SK-N-MC (cell line): ENCODE data around the gene DRAM1.

Source experiments
- EZH2 ChIP-seq: fragments of 200-600 bp; sonication (generic); IDR thresholded peaks from one replicate; pipeline ENCODE4 v1.6.1; 2017; ENCODE audit warnings: antibody characterized with exemption
- FOXP2 ChIP-seq: optimal IDR thresholded peaks from 2 replicates; pipeline ENCODE3; 2011; ENCODE audit warnings: mild to moderate bottlenecking, moderate library complexity; ENCODE audit not compliant: insufficient read depth; ENCODE audit errors: extremely low read length, control extremely low read depth
- POLR2AphosphoS5 ChIP-seq: IDR thresholded peaks from 2 replicates; pipeline ENCODE4 v1.6.1; 2012; ENCODE audit warnings: mild to moderate bottlenecking, low read depth, low read length, borderline replicate concordance

- TF ChIP-seq POLR2AphosphoS5 (no peak), EZH2 (no peak), FOXP2 (no peak)
Observed at GRCh38 chr12:101876322-101876860, 989 bp upstream of the DRAM1 start.
